ENCODE data around the gene WDR76.
"Not testable (repeated sequence)": the region's sequence is repeated elsewhere in the genome, so short reads cannot be mapped to it uniquely, and the experiment has no call there.

DNA sequence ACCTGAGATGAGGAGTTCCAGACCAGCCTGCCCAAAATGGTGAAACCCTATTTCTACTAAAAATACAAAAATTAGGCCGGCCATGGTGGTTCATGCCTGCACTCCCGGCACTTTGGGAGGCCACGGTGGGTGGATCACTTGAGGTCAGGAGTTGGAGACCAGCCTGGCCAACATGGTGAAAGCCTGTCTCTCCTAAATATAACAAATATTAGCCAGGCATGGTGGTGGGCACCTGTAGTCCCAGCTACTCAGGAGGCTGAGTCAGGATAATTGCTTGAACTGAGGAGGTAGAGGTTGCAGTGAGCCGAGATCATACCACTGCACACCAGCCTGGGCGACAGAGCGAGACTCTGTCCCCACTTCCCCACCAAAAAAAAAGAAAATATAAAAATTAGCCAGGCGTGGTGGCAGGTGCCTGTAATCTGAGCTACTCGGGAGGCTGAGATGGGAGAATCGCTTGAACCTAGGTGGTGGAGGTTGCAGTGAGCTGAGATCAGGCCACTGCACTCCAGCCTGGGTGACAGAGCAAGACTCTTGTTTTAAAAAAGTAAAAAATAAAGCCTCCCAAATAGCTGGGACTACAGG is 4.0 kb downstream of the WDR76 start:
- TF ChIP-seq, protein P1, sequence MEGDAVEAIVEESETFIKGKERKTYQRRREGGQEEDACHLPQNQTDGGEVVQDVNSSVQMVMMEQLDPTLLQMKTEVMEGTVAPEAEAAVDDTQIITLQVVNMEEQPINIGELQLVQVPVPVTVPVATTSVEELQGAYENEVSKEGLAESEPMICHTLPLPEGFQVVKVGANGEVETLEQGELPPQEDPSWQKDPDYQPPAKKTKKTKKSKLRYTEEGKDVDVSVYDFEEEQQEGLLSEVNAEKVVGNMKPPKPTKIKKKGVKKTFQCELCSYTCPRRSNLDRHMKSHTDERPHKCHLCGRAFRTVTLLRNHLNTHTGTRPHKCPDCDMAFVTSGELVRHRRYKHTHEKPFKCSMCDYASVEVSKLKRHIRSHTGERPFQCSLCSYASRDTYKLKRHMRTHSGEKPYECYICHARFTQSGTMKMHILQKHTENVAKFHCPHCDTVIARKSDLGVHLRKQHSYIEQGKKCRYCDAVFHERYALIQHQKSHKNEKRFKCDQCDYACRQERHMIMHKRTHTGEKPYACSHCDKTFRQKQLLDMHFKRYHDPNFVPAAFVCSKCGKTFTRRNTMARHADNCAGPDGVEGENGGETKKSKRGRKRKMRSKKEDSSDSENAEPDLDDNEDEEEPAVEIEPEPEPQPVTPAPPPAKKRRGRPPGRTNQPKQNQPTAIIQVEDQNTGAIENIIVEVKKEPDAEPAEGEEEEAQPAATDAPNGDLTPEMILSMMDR (IDR thresholded peaks at IDR 0.05; ENCODE audit: insufficient read depth, low read length), result not testable (repeated sequence)
- TF ChIP-seq POLR2AphosphoS5 (IDR thresholded peaks at IDR 0.05; ENCODE audit: low read depth), result not testable (repeated sequence)

All from HL-60 (cell line).